Measurements from ENCODE around the gene SORCS3.

SORCS3 gene

GRCh38 chr10:104947314-104947713 lies 306.2 kb downstream of the SORCS3 start:
- no peaks in the 10 kb centered on the region for H3K27me3 ChIP-seq (ENCODE audit: insufficient read depth, poor library complexity, severe bottlenecking)
- no peak overlapping the region for H3K27ac ChIP-seq (replicated peaks)
- DNase-seq (ENCODE audit: low read depth in 1 of 2, low spot score in 1 of 2) = no peak
- no peak for TF ChIP-seq CTCF (IDR thresholded peaks at IDR 0.05; ENCODE audit: insufficient read depth, low read length)
- no peak for TF ChIP-seq REST (IDR thresholded peaks at IDR 0.05; ENCODE audit: insufficient replicate concordance, low read depth)
- no peak for TF ChIP-seq SPI1 (IDR thresholded peaks at IDR 0.05; ENCODE audit: borderline replicate concordance, low read depth)
- TF ChIP-seq POLR2AphosphoS5 (IDR thresholded peaks at IDR 0.05; ENCODE audit: low read depth) = no peak
- no peak for TF ChIP-seq GABPA (IDR thresholded peaks at IDR 0.05; ENCODE audit: low read depth)
- H3K4me3 ChIP-seq (replicated peaks; ENCODE audit: insufficient read depth, low read length) = no peak overlapping the region

- no peak for DNase-seq (ENCODE audit: low read depth in 1 of 2, low spot score in 1 of 2)
- Histone ChIP-seq H3K4me3 (replicated peaks; ENCODE audit: insufficient read depth, low read length) (no peak overlapping the region), H3K27me3 (ENCODE audit: insufficient read depth, poor library complexity, severe bottlenecking) (no peaks in the 10 kb centered on the region), H3K27ac (replicated peaks) (no peak overlapping the region)
- TF ChIP-seq GABPA (IDR thresholded peaks at IDR 0.05; ENCODE audit: low read depth) (no peak), REST (IDR thresholded peaks at IDR 0.05; ENCODE audit: insufficient replicate concordance, low read depth) (no peak), CTCF (IDR thresholded peaks at IDR 0.05; ENCODE audit: insufficient read depth, low read length) (no peak), SPI1 (IDR thresholded peaks at IDR 0.05; ENCODE audit: borderline replicate concordance, low read depth) (no peak), POLR2AphosphoS5 (IDR thresholded peaks at IDR 0.05; ENCODE audit: low read depth) (no peak)
Observed at GRCh38 chr10:104957178-104957841, 316.2 kb downstream of the SORCS3 start.

- Histone ChIP-seq H3K27me3 (ENCODE audit: insufficient read depth, poor library complexity, severe bottlenecking) (no peaks in the 10 kb centered on the region), H3K27ac (replicated peaks) (no peak overlapping the region), H3K4me3 (replicated peaks; ENCODE audit: insufficient read depth, low read length) (no peak overlapping the region)
- TF ChIP-seq GABPA (IDR thresholded peaks at IDR 0.05; ENCODE audit: low read depth) (no peak), REST (IDR thresholded peaks at IDR 0.05; ENCODE audit: insufficient replicate concordance, low read depth) (no peak), POLR2AphosphoS5 (IDR thresholded peaks at IDR 0.05; ENCODE audit: low read depth) (no peak), SPI1 (IDR thresholded peaks at IDR 0.05; ENCODE audit: borderline replicate concordance, low read depth) (no peak)
- DNase-seq (ENCODE audit: low read depth in 1 of 2, low spot score in 1 of 2) = no peak
Observed at GRCh38 chr10:104966563-104967297, 325.6 kb downstream of the SORCS3 start.

Data from HL-60 (cell line).